GM12892 (cell line): ENCODE results near the gene PPP1R37.

ENCODE experiments used
- POLR2A ChIP-seq: IDR thresholded peaks from 2 replicates; pipeline ENCODE4 v1.6.1; 2011; ENCODE audit warnings: low read depth, low read length, control low read depth
- TAF1 ChIP-seq: IDR thresholded peaks from 2 replicates; pipeline ENCODE4 v1.6.1; 2011; ENCODE audit warnings: low read depth, mild to moderate bottlenecking, control low read depth, low read length, borderline replicate concordance

GRCh38 chr19:45070861-45071544, 22.0 kb upstream of the PPP1R37 start:
- TF ChIP-seq TAF1 (no peak), POLR2A (no peak)
